GM18519 (cell line): ENCODE results near the gene DISP3.

ENCODE experiments used
- ATAC-seq: cut with Tn5 transposase; IDR thresholded peaks from one replicate; pipeline ENCODE4 v1.9.1; 2021; ENCODE audit warnings: mild to moderate bottlenecking, moderate library complexity; ENCODE audit not compliant: unreplicated experiment, low FRiP score

The DISP3 gene

DNA sequence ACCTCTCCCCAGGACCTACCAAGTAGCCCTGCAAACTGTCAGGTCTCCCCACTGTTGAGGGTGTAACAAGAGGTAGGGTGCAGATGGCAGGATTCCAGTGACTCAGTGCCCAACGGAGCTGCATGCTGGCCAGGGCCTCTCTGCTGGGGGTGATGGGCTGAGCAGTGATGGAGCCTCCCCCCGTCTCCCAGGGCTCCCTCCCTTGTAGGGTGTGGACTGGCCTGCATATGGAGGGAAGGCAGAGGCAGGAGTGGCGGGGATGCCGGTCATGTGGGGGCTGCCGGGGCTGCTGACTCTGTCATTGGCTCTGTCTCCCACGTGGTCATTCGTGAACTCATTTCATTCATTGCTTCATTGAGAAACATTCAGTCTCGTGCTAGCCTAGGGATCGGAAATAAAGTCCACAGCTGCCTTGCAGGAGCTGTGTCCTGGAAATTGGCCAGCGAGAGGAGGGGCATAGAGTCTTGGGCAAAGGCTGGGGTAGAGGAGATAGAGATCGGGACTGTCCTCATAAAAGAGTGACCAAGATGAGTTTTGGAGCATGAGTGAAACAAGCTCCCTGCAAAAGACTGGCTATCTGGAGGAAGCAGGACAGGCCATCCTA lies 22.9 kb upstream of the DISP3 start:
- ATAC-seq: no peak

DNA sequence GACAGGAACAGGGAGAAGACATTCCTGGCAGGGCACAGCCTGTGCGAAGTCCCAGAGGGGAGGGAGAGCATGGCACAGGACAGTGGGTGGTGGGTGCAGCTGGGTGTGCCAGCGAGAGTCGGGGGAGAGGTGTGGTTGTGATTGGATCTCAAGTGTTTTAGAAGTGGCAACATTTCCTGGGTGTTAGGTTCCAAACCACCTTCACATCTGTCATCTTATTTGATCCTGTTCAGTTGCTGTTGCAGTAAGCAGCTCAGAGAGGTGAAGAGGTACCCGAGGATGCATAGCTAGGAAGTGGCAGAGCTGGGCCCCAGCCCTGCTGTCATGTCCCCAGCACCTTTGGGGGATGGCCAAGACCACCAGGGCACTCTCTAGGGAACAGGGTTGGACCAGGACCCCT lies 22.0 kb upstream of the DISP3 start:
- no peak for ATAC-seq

DNA sequence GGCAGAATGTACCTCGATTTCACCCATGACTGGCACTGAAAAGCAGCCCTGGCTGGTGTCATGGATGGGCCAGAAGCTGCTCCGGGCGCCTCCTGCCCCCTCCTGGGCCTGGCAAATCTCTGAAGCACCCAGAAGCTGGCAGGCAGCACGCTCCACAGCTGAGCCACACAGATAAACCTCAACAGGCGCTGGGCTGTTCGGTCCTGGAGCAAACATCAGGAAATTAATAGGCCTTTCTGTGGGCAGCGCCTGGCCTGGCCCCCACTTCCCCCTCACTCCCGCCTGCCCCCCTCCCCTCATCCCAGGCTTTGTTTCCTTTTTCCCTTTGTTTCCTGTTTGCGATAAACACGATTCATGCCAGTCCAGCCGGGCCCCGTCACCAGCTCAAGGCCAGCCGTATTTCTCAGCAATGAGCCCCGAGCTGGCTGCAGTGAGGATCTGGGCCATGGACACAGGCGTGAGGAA lies 20.1 kb upstream of the DISP3 start:
- ATAC-seq: no peak

DNA sequence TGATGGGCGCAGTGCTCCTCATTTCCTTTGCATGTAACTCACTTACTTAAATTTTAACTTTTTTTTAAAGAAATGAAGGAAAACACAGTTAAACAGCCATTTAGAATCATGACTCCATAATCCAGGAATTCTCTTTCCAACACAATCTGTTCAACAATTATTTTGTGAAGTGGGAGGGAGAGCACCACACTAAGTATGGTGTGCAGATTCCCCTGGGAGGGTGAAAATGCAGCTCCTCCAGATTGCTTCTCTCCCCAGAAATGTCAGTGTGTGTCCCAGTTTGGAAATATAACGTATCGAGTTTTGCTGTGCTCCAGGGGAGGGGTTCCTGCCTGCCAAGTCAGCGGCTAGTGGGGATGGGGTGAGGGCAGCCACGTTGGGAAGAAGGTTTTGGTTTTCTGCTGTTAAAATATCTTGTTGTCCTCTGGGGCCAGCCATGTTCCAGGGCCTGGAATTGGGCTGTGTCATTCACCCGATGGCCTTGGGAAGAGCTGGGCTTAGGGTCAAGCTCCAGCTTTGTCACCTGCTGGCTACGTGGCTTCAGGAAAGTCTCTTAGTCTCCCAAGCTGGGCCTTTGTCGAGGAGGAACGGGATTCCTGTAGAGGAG lies 17.3 kb upstream of the DISP3 start:
- ATAC-seq: no peak

DNA sequence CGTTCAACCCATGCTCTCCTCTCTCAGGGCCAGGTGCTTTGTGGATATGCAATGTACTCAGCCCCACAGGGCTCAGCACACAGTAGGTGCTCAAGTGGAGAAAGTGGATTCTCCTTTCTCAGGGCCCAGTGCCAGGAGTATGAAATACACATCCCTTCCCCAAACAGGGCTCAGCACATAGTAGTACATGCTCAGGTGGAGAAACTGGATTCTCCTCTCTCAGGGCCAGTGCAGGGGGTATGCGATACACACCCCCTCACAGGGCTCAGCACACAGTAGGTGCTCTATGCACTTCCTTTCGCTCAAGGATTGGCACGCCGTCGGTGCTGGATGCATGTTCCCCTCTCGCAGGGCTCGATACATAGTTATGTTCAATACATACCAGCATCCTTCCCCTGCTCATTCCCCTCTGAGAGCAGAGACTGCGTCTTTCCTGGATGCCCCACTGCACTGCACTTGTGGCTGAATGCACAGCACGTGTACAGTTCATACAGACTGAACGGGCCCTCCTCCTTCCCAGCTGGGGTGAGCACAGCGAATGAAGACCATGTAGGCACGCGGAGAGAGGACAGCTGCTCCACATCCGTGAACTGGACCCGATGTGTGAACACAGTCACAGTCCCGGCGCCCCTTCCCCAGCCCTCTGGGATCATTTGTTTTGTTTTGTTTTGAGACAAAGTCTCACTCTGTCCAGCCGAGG lies 16.6 kb upstream of the DISP3 start:
- no peak for ATAC-seq

DNA sequence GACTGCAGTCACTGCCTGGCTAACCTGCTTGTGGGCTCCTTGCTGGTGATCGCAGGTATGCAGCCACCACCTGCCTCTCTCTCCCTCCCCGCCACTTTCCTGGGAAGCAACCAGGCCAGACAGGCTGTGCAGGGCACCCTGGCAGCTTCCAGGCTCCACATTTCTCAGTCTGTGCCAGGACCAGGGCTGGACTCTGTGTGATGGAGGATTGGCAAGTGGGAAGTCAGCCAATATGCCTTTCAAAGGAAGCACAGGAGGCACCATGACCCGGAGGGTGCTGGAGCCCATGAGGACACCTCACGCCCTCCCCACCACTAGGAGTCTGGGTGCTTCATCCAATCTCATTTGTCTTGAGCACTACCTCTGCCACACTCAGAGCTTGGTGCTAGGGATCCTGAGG lies 15.8 kb upstream of the DISP3 start:
- ATAC-seq: no peak

DNA sequence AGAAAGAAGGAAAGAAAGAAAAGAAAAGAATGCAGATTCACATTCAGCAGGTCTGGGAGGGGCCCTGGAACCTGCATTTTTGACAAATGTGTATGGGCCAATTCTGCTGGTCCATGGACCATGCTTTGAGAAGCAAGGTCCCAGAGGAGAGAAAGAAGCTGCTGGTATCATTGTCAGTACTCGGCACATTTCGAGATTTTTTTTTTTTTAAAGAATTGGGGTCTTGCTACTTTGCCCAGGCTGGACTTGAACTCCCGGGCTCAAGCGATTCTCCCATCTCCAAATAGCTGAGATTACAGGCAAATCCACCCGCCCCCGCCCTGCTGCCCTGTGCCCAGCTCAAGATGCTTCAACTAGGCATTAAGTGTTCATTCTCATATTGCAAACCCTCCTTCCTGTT lies 13.6 kb upstream of the DISP3 start:
- no peak for ATAC-seq

DNA sequence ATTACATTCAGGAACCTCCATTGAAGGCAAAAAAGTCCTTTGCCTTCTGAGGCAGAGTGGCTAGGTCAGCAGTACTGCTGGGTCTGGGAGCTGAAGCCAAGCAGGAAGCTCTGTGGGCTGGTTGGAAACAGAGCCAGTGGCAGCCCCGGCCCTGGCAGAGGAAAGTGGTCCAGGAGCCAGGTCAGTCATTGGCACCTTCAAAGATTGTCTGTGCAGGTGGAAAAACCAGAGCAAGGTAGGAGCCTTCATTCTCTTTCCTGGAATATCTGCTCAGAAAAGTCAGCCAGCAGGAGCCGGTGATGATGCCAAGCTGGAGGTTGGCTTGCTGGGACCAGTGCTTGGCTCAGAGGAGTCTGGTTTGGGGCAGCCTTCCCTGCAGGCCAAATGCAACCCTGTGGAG lies 12.5 kb upstream of the DISP3 start:
- no peak for ATAC-seq

DNA sequence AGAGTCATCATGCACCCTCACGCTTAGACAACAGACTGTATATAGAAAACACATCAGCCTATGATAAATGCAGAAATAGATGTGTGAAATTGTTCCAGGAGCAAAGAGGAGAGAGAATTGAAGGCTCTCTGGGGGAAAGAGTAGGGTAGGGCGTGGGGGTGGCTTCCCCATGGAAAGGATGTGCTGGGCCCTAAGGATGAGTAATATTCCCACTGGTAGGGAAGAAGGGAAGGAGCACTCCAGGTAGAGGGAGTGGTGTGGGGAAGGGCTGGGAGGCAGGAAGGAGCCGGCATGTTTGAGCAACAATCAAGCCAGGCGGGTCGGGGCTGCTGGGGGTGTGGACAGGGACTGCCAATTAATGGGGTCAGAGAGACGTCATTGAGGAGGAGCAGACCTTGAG lies 10.1 kb upstream of the DISP3 start:
- ATAC-seq: no peak

DNA sequence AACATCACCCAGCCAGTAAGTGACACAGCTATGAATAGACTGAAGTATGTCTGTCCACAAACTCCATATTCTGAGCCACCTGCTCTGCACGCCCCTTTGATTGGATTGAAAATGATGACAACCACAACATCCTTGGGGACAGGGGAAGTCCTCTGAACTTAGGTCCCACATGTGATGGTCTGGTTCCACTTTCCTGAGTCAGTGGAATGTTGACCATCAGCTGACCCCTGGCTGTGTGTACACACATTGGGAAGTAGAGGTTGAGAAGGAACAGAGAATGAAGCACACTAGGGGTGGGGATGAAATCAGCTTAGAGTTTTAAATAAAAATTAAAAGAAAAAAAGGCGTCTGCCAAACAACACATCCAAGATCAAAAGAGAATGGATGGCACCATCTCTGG lies 8.0 kb upstream of the DISP3 start:
- ATAC-seq: no peak

DNA sequence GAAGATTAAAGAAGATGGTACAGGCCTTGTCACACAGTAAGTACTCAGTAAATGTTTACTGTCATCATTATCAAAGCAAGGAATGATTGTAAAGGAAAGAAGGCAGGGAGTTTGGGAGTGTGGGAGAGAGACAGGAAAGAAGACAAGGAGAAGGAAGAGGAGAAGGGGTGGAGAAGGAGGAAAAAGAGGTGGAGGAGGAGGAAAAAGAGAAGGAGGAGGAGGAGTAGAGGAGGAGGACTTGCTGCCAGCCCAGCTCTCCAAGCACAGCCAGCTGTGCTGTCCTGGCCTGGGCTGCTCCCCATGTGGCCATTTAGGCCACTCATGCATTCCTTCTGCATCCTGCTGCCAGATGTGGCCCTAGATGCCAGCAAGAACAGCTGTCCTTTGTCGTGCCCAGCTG lies 7.5 kb upstream of the DISP3 start:
- ATAC-seq: no peak

DNA sequence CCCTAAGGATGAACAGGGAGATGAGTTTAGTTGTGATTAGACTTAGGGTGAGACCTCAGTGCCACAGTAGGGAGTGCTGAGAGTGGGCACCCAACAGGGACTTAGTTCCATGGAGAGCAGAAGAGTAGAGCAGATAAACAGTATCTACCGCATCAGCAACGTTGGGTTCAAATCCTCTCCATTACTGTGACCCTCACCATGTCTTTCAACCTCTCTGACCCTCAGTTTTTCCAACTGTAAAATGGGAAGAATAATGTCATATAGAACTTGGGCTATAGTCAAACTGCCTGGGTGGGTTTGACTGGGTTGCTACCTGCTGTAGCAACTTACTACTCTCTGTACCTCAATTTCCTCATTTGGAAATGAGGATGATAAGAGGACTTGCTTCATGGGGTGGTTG lies 6.7 kb upstream of the DISP3 start:
- no peak for ATAC-seq

DNA sequence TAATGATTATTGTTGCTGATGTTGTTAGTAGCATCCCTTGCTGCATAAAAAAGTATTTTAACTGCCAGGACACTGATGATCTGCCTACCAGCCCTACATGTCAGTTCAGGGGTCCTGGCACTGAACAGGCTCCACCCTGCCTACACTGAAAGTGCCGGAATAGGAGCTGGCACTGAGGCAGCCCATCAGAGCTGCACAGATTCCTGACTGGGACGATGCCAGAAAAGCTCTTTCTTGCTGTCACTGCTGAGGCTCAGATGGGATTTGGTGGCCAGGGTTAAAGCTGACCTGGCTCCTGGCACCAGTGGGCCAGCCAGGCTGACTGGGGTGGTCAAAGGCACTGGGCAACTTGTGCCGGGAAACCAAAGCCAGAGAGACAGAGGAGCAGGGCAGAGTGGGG lies 6.2 kb upstream of the DISP3 start:
- no peak for ATAC-seq

DNA sequence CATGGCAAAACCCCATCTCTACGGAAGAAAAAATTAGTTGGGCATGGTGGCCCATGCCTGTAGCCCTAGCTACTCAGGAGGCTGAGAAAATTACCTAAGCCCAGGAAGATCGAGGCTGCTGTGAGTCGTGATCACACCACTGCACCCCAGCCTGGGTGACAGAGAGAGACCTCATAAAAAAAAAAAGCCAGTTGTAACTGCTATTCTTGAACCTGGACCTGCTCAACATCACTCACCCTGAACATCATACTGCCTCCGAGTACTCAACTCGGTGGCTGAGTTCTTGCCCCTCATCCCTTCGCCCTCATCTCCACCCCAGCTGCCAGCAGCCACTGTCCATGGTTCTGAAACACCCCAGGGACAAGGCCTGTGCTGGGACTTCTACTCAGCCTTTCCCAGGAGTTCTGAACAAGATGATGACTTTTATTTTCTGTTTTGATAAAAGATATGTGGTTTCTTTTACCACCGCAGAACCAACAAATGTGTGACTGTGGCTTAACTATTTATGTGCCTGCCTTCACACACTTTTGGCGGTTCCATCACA lies 5.4 kb upstream of the DISP3 start:
- no peak for ATAC-seq

DNA sequence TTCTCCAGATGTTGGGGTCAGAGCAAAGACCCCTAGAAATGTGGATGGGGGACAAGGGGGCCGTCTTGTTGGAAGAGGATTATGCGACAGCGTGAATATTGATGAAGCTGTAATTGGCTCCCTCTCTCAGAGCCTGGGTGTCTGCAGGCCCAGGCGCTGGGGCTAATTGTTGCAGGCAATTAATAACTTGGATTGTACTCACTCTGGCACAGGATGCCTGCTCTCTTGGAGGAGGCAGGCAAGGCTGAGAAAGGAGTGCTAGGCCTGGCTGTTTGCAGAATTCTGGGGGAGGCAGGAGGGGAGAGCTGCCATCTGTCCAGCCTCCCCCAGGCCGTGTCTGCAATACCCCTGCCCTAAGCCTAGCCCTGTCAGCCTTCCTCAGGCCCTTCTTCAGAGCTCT lies 4.1 kb upstream of the DISP3 start:
- no peak for ATAC-seq

DNA sequence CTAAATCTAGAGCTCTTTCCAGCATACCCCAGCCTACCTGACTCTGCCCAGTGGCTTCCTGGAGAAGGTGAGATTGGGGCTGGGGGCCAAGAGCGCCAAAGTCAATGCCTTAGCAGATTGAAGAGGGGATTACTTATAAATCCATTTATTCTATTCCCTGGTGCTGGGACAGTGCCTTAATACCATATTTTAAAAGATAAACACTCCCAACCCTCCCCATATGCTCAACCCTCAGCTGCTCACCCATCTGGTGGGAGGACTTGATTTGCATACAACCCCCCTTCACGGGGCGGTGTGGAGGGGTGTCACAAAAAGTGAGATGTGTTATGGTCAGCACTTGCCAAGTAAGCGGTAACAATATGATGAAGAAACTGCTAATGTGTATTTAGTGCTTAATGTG lies 3.2 kb upstream of the DISP3 start:
- ATAC-seq: no peak

DNA sequence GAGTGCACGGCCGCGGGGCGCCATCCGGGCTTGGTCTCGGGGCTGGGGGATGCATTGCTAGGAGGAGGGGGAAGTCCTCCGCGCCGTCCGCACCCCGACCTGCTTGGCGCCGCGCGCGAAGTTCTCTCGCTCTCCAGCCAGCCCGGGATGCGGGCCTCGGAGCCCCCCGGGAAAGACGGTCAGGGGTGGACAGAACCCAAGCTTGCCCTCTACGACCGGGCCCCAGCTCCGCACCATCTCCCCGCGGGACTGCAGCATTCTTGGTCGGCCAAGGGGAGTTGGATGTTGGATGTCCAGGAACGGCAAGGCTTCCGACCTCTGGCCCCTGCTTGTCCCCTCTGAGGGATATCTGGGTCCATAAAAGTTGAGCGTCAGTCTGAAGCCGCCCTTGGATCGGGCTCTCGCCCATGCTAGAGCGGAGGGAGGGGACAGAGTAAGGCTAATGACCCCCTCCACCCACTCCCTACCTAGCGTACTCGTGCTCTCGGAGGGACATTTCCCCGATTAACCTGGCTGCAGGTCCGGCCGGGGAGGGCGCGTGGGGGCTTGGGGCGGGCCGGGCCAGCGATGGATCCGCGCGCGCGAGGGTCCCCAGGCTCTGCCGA lies 522 bp downstream of the DISP3 start:
- ATAC-seq: no peak

DNA sequence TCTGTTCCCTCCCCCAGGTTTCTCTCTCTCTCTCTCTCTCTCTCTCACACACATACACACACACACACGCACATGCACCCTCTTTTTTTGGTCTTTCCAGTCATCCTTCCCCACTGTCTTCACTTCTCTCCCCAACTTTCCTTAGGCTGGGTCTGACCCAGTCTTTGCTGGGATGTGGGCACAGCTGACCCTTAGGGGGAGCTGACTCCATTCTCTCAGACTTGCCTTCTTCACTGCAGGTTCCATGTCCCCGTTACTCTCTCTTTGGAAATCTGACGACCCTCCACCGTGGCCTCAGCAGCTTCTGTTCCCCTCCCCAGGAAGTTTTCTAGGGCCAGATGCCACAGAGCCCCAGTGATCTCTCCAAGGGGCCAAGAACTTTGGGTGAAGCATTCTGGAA lies 2.1 kb downstream of the DISP3 start:
- ATAC-seq: no peak

DNA sequence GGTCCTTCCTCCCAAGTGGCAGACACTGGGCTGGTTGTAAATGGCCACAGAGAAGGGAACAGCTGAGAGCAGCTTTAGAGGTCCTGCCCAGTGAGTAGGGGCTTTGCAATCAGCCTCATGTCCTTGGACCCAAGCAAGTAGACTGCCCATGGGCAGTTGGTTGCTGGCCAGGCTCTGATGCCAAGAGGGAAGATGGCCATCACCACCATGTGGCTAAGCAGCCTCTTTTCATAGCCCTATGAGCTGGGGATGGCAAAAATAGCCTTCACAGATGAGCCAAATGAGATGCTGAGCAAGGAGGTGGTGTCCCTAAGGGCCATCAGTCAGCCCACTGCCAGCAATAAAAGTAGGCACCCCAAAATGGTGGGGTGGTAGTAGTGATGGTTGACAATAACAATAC lies 3.2 kb downstream of the DISP3 start:
- no peak for ATAC-seq

DNA sequence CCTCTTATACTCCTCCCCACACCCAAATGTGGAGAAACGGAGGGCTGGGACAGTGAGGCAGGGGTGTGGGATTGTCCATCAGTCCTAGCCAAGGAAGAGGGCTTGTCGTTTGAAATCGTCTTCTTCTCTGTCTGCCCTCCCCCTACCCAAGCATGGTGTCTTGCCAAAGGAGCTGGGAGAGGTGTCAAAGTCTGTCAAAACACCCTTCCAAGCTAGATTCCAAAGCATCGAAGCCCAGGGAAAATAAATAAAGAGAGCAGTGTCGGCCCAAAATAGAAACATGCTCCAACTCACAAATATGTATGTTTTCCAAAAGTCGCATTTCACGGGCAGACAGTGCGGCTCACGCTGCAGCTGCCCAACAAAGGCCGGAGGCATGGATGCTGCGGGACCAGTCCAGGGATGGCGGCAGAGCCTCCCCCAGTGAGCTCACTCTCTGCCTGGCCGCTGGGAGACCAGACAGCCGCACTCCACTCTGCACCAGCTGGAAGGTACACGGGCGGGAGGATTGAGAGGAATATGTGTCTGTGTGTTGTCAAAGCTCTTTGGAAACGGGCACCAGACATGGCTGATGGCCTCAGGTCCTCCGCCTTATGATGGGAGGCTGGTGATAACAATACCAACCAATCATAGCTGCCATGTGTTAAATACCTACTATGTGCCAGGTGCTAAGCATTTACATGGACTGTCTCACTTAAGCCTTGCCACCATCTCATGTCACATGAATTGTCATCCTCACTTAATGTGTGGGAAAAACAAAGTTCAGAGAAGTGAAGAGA lies 3.9 kb downstream of the DISP3 start:
- ATAC-seq: no peak
